ENCODE measurements around the gene DLGAP4.

- TF ChIP-seq CTCF (IDR thresholded peaks at IDR 0.05 in 8 of 11, conservative IDR thresholded peaks at IDR 0.05 in 3 of 11) (no peak), POLR2AphosphoS5 (IDR thresholded peaks at IDR 0.05) (no peak)
These were observed 71.5 kb downstream of the DLGAP4 start for GRCh38 chr20:36377348-36378326.
